Raji (cell line): ENCODE data around the gene CSTF3.

ENCODE experiments used
- POLR2A ChIP-seq: IDR thresholded peaks from 2 replicates; pipeline ENCODE4 v1.6.1; 2011; ENCODE audit warnings: low read depth, low read length, control low read depth; ENCODE audit not compliant: insufficient read depth

CSTF3 gene

GRCh38 chr11:33065445-33066178 is 95.7 kb downstream of the CSTF3 start:
- TF ChIP-seq POLR2A: no peak

- TF ChIP-seq POLR2A: no peak
Observed at GRCh38 chr11:33064866-33065265, 96.4 kb downstream of the CSTF3 start.

GRCh38 chr11:33064033-33064825 is 97.1 kb downstream of the CSTF3 start:
- TF ChIP-seq POLR2A: no peak

DNA sequence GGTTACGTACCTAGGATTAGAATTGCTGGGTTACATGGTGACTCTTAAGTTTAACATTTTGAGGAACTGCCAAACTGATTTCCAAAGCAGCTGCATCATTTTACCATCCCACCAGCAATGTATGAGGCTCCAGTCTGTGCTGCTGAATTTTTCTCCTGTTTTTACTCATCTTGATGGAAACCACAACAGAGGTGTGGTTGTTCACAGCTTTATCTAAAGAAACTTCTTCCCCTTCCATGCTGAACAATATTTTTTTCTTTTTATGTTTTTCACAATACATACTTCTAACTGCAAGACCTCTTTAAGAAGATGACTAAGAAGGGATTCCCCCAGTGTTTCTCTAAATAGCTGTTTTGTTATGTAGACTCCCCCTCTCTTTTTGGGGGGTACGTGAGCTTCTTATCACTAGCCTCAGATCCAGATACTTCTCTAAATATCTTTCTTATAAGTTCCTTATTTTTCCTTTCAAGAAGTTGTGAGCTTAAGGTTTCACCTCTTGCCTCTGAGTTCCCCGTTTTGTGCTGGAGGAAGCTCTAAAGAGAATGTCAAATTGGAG is 97.9 kb downstream of the CSTF3 start:
- no peak for TF ChIP-seq POLR2A

- TF ChIP-seq POLR2A: no peak
Observed at GRCh38 chr11:33062137-33062536, 99.1 kb downstream of the CSTF3 start.

DNA sequence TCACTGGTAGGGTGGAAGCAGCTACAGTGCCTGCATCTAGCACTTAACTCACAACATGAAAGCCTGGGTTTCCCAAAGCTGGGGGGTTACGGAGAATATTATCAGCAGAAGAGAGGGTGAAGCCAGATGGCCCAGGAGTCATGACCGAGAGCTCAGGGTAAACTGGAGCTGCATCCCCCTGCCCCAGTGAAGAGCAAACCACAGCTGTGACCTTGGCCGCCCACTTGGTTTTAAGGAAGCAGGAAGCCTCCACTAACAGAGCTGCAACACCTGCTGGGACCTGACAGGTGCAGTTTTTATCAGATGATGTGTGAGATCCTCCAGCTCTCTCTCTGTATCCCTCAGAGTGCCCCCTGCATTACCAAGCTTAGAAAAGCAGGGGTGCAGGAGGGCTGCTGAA is 101.0 kb downstream of the CSTF3 start:
- no peak for TF ChIP-seq POLR2A

DNA sequence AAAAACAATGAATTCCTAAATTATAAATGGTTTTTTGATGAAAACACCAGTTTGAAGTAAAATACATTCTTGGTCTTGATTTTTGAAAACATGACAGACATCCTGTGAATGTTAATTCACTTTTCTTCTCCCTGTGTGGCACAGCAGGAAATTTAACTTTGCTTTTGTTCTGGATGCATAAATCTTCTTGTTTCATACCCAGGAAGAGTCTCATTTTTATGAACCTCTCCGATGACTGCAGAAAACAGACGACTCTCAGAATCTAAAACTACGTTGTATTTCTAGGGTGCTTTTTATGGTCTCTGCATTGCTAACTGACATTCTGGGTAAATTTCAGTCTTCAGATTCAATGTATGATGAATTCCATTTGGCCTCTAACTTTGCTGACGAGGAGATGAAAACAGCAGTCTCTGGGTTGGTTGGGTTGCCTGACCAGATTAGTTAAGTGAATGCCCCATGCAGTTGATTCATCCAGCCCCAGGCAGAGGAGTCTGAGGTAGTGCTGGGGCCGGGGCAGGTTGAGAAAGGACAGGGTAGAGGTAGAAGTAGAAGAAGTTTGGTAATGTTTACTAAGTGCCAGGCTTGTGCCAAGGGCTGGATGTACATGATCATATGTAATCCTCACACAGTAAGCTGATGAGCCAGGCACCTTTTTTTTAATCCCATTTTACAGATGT is 101.8 kb downstream of the CSTF3 start:
- no peak for TF ChIP-seq POLR2A

DNA sequence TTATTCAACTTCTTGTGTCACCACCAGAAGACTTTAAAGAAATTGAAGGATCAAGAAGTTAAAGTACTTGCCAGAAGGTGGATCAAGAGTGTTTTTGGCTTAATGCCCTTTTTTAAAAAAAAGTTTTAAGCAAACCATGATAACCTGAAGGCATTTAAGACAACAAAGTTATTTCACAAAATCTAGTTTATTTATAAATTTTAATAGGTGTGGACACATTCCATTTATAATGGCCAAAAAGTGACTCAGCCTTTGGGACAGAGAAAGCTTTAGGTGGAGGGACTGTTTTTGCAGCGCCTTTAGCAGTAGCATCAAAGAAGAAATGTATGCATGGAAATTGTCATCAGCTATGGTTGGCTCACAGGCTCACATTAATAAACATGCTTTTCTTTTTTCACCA is 104.0 kb downstream of the CSTF3 start:
- TF ChIP-seq POLR2A: no peak

DNA sequence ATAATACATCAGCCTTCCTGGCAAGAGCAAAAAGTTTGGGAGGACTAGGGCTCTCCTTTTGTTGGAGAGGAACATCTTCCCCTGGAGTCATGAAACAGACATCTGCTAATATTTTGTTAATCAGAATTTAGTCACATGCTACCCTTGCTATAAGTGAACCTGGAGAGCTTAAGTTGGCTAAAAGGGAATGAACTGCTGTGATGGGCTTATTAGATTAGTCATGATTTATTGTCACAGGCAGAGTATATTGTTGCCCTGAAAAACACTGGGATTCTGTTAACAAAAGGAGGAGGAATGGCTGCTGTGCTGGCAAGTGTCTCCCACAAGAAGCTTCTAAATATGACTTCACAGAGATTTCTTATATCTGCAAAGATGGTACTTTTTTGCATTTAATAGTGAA is 105.9 kb downstream of the CSTF3 start:
- TF ChIP-seq POLR2A: no peak

GRCh38 chr11:33052231-33052630 is 109.0 kb downstream of the CSTF3 start:
- no peak for TF ChIP-seq POLR2A

GRCh38 chr11:33045551-33046255 is 115.6 kb downstream of the CSTF3 start:
- TF ChIP-seq POLR2A: no peak

- TF ChIP-seq POLR2A: no peak
Observed at GRCh38 chr11:33044285-33044756, 117.0 kb downstream of the CSTF3 start.

GRCh38 chr11:33043221-33043830 is 118.0 kb downstream of the CSTF3 start:
- TF ChIP-seq POLR2A: no peak

GRCh38 chr11:33040862-33041453 is 120.3 kb downstream of the CSTF3 start:
- no peak for TF ChIP-seq POLR2A
